WI38 (cell line): Measurements from ENCODE around the gene HS3ST3B1.

Experiments used
- H3K4me3 ChIP-seq: 2 replicates; pipeline ENCODE4 v1.5.1; 2011; ENCODE audit warnings: low read depth, mild to moderate bottlenecking, control low read depth, low read length
- TF ChIP-seq, protein P1 (sequence below): IDR thresholded peaks from 2 replicates; pipeline ENCODE4 v1.5.1; 2012; ENCODE audit warnings: low read depth, mild to moderate bottlenecking, control low read depth, low read length

The HS3ST3B1 gene

DNA sequence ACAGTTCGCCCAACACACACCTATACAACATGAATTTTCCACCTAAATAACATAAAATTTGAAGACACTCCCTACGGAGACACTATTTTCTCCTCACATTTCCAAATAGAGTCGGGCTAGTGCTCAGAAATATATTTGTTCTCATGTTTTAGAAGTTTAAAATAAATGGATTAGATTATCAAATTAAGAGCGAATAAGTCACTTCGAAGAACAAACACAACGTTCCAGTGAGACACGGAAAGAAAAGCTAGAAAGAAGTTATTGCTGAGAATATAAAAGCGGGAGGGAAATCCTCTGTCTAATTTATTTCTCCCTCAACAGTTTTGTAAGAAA is 2.0 kb upstream of the HS3ST3B1 start:
- H3K4me3 ChIP-seq, result peak overlapping the region; percentile 97
- TF ChIP-seq, protein P1, sequence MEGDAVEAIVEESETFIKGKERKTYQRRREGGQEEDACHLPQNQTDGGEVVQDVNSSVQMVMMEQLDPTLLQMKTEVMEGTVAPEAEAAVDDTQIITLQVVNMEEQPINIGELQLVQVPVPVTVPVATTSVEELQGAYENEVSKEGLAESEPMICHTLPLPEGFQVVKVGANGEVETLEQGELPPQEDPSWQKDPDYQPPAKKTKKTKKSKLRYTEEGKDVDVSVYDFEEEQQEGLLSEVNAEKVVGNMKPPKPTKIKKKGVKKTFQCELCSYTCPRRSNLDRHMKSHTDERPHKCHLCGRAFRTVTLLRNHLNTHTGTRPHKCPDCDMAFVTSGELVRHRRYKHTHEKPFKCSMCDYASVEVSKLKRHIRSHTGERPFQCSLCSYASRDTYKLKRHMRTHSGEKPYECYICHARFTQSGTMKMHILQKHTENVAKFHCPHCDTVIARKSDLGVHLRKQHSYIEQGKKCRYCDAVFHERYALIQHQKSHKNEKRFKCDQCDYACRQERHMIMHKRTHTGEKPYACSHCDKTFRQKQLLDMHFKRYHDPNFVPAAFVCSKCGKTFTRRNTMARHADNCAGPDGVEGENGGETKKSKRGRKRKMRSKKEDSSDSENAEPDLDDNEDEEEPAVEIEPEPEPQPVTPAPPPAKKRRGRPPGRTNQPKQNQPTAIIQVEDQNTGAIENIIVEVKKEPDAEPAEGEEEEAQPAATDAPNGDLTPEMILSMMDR, result no peak

DNA sequence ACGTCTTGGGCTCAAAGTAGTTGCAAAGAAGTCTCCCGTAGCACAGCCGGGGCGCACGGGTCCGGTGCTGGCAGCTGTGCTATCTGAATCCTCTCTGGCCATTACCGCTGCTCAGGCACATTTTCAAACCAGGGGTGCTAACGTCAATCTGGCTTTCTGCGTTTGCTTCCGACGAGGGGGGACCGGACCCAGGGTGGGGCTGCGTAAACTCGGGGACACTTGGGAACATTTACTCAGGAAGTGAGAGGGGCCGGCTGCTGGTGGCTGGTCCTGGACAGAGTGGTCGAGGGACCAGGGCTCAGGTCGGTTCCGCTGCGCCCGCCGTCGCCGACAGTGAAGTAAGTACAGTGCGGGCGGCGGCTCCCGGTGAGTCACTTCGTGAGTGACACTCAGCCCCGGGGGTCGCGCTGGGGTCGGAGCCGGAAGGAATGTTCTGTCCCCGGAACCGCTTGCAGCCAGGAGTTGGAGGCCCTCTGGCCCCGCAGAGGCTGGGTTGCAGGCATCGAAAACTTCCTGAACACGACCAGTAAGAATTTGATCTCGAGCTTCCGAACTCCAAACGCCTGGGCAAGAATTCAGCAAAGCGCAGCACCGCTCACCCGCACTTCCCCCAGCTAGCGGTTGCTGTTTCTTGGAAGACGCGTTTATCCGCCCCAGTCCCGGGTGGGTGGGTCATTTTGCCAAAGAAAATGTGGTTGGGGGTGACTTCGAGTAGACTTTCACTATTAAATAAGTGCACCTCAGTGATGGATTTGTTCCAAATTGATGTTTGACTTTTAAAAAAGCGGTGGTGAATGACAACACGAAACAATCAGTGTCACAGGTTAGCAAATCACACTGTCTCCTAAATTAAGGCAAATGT is 1.4 kb upstream of the HS3ST3B1 start:
- TF ChIP-seq, protein P1, result no peak
- peak overlapping the region; percentile 97 for H3K4me3 ChIP-seq

DNA sequence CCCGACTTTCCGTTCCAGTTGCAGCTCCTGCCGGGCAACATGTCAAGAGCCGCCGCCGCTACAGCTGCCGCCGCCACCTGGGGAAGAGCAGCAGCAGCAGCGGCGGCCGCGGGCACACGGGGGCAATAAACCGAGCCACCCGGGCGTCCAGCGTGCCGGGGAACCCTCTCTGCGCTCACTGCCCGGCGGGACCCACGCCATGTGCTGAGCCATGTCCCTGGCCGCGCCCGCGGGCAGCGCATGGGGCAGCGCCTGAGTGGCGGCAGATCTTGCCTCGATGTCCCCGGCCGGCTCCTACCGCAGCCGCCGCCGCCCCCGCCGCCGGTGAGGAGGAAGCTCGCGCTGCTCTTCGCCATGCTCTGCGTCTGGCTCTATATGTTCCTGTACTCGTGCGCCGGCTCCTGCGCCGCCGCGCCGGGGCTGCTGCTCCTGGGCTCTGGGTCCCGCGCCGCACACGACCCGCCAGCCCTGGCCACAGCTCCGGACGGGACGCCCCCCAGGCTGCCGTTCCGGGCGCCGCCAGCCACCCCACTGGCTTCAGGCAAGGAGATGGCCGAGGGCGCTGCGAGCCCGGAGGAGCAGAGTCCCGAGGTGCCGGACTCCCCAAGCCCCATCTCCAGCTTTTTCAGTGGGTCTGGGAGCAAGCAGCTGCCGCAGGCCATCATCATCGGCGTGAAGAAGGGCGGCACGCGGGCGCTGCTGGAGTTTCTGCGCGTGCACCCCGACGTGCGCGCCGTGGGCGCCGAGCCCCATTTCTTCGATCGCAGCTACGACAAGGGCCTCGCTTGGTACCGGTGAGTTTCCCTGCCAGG is 604 bp downstream of the HS3ST3B1 start:
- peak overlapping the region; percentile 97 for H3K4me3 ChIP-seq
- TF ChIP-seq, protein P1, result no peak

DNA sequence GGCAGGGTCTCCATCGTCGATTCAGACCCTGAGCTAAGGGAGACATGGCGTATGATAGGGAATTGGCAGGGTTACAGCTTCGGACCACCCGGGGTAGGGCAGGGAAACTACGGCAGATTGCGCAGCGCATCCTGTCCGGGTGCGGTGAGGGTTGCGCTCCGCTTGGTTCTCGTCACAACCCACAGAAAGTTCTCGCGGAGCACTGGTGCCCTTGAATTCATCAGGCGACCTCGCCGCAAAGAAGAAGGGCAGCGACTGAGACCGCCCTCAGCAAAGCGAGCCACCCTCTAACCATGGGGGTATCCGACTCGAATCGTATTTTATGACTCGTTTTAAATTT is 1.2 kb downstream of the HS3ST3B1 start:
- peak overlapping the region; percentile 97 for H3K4me3 ChIP-seq
- TF ChIP-seq, protein P1, result no peak

DNA sequence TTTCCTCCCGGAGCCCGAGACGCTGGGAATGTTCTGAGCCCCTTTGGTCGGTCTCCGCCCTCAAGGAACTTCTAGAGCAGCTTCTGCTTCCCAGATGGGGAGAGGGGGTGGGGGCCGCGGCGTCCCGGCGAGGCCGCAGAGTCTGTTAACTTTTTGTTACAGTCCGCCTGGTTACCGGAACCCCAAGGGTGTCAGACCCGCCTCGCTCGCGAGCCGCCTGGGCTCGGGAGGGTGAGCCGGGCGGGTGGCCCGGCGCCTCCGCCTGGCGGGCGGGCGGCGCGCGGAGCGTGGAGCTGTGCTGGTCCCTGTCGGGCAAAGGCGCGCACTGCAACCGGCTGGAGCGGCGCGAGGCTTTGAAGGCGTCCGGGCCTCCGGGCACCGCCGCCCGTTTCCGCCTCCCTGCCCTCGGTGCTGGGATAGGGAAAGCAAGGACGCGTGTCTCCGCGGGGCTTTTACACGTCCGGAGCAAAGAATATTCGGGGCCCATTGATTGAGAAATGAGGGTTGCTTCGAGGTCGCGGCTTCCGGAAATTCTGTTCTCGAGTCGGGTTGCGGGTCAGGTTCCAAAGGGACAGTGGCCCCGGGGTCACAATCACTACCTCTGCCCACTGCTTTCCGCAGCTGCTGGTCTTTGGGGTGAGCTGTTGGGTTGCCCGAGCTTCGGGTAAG is 1.7 kb downstream of the HS3ST3B1 start:
- TF ChIP-seq, protein P1, result peak; percentile 76
- peak overlapping the region; percentile 97 for H3K4me3 ChIP-seq

DNA sequence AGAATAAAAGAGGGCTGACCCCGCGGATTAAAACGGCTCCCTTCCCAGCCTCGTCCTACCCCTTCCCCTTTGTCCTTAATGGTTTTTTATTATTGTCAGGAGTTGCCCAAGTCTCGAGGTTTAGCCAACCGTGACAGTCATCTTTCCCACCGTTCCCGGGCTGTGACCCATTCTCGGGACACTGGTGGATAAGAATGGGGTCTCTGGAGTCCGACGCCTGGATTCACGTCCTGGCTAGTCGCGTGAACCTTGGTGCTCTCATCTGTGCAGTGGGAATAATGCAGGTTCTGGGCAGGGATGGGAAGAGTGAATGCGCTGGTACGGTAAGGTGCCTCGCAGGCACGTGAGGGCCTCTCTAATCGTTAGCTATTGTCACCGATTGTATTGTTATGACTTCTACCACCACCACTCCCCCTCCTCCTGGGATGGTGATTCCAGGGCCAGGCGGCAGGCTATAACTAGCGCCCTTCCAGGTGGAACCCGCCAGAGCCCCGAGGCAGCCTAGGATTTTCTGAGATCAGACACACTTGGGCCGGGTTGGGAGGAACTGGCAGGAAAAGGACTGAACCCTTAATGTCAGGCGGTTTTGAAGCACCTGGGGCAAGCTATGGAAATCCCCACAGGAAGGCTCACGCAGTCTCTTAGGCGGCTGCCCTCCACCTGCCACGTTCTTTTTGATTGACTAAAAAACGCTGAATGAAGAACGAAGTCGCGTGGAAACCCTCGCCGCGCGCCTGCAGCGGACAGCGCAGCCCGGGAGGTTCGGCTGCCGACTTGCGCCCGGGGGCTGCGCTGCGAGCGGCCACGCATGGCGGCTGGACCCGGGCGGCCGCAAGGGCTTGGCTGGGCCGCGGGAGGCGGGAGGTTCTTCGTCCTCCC is 2.7 kb downstream of the HS3ST3B1 start:
- peak overlapping the region; percentile 97 for H3K4me3 ChIP-seq
- TF ChIP-seq, protein P1, result no peak
